ENCODE results near the gene TMEM145. TPM values are rescaled to one million over a fixed set of nuclear protein-coding genes. Genes with fewer than 3 reads are reported as not detected.

The TMEM145 gene
- total RNA-seq, 2 donors from 2014 or later = 0.85 TPM; not detected in 1

DNA sequence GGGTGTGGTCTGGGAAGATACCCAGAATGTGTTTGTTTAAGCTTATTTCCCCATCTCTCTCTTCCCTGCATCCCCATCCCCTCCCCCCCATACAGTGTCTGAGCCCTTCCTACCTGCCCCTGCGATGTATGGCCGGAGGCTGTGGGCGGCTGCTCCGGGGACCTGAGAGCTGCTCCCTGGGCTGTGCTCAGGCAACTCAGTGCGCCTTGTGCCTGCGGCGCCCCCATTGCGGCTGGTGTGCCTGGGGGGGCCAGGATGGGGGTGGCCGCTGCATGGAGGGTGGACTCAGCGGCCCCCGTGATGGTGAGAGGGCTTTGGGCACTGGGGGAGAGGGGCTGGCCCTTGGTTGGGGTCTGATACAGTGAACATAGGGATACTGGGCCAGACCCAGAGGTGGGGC lies 55.3 kb downstream of the TMEM145 start:
- Histone ChIP-seq H3K4me3 (no peak overlapping the region), H3K9me3 (no peaks in the 10 kb centered on the region), H3K27me3 (replicated peaks; ENCODE audit: insufficient read depth) (no peaks in the 10 kb centered on the region), H3K36me3 (no peaks in the 10 kb centered on the region), H3K27ac (no peak overlapping the region), H3K4me1 (replicated peaks) (no peaks in the 10 kb centered on the region)
- WGBS = 97% methylated on average over 11 of the region's 11 CpGs
- no peak for DNase-seq (ENCODE audit: low spot score)
- intact Hi-C loops (cut with DNase I) = no loop called here
- TF ChIP-seq, protein P1, sequence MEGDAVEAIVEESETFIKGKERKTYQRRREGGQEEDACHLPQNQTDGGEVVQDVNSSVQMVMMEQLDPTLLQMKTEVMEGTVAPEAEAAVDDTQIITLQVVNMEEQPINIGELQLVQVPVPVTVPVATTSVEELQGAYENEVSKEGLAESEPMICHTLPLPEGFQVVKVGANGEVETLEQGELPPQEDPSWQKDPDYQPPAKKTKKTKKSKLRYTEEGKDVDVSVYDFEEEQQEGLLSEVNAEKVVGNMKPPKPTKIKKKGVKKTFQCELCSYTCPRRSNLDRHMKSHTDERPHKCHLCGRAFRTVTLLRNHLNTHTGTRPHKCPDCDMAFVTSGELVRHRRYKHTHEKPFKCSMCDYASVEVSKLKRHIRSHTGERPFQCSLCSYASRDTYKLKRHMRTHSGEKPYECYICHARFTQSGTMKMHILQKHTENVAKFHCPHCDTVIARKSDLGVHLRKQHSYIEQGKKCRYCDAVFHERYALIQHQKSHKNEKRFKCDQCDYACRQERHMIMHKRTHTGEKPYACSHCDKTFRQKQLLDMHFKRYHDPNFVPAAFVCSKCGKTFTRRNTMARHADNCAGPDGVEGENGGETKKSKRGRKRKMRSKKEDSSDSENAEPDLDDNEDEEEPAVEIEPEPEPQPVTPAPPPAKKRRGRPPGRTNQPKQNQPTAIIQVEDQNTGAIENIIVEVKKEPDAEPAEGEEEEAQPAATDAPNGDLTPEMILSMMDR (IDR thresholded peaks at IDR 0.05) = no peak
- TF ChIP-seq POLR2AphosphoS5 (IDR thresholded peaks at IDR 0.05) (no peak), POLR2A (IDR thresholded peaks at IDR 0.05) (no peak)

DNA sequence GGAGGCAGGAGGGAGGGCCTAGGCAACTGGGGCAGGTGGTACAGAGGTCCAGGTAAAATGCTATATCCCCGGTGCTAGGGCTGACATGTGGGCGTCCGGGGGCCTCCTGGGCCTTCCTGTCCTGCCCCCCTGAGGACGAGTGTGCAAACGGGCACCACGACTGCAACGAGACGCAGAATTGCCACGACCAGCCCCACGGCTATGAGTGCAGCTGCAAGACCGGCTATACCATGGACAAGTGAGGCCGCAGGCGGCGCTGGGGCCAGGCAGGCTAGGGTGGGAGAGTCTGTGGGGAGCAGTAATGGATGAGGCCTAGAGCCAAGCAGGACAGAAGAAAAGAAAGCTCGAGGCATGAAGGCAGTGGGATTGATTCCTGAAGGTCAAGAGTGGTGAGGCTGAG lies 55.7 kb downstream of the TMEM145 start:
- Histone ChIP-seq H3K9me3 (no peaks in the 10 kb centered on the region), H3K4me1 (replicated peaks) (no peaks in the 10 kb centered on the region), H3K27ac (no peak overlapping the region), H3K27me3 (replicated peaks; ENCODE audit: insufficient read depth) (no peaks in the 10 kb centered on the region), H3K4me3 (no peak overlapping the region), H3K36me3 (no peaks in the 10 kb centered on the region)
- no peak for DNase-seq (ENCODE audit: low spot score)
- 94% methylated on average over 15 of the region's 15 CpGs for WGBS
- intact Hi-C loops (cut with DNase I) = no loop called here
- TF ChIP-seq POLR2AphosphoS5 (IDR thresholded peaks at IDR 0.05) (no peak), POLR2A (IDR thresholded peaks at IDR 0.05) (no peak)
- TF ChIP-seq, protein P1 (IDR thresholded peaks at IDR 0.05) = no peak

DNA sequence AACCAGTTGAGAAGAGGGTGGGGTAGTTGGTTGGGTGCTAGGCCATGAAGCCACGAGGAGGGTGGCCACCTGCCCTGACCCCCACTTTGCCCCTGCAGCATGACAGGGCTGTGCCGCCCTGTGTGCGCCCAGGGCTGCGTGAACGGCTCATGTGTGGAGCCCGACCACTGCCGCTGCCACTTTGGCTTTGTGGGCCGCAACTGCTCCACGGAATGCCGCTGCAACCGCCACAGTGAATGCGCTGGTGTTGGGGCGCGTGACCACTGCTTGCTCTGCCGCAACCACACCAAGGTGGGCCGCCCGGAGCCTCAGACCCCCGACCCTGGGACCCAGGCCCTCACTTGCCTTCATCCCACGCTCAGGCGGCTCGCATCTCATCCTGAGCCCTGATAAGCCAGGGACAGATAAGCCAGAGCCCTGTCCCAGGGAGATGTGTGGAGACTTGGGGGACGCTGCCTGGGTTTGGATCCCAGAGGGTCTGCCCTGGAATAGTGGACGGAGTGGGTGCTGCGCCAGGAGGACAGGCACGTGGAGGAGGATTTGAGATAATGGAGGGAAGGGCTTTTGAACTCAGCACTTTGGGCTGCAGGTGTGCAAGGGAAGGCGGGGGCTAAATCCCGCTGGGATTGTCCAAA lies 56.4 kb downstream of the TMEM145 start:
- intact Hi-C loops (cut with DNase I) = no loop called here
- no peak for TF ChIP-seq POLR2A (IDR thresholded peaks at IDR 0.05)
- TF ChIP-seq, protein P1 (IDR thresholded peaks at IDR 0.05) = no peak
- TF ChIP-seq POLR2AphosphoS5 (IDR thresholded peaks at IDR 0.05) = no peak
- DNase-seq (ENCODE audit: low spot score) = no peak
- H3K4me3 ChIP-seq = no peak overlapping the region
- WGBS = 91% methylated on average over 19 of the region's 27 CpGs
- H3K9me3 ChIP-seq = no peaks in the 10 kb centered on the region
- H3K27me3 ChIP-seq (replicated peaks; ENCODE audit: insufficient read depth) = no peaks in the 10 kb centered on the region
- no peaks in the 10 kb centered on the region for H3K36me3 ChIP-seq
- H3K4me1 ChIP-seq (replicated peaks) = no peaks in the 10 kb centered on the region
- no peak overlapping the region for H3K27ac ChIP-seq

DNA sequence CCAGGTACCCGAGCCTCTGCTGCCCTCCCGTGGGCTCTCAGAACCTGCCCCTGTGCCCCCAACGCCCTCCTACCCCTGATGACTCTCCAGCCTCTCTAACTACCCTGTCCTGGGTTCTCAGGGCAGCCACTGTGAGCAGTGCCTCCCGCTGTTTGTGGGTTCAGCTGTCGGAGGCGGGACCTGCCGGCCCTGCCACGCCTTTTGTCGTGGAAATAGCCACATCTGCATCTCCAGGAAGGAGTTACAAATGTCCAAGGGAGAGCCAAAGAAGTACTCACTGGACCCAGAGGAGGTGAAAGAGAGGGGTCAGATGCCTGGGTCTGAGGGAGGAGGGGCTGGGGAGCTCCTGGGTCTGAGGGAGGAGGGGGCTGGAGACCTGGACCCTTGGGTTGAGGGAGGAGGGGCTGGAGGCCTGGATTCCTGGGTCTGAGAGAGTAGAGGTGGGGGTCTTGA lies 57.0 kb downstream of the TMEM145 start:
- Histone ChIP-seq H3K27ac (no peak overlapping the region), H3K36me3 (no peaks in the 10 kb centered on the region), H3K4me3 (no peak overlapping the region), H3K4me1 (replicated peaks) (no peaks in the 10 kb centered on the region), H3K9me3 (no peaks in the 10 kb centered on the region), H3K27me3 (replicated peaks; ENCODE audit: insufficient read depth) (no peaks in the 10 kb centered on the region)
- 72% methylated on average over 6 of the region's 9 CpGs for WGBS
- intact Hi-C loops (cut with DNase I) = no loop called here
- DNase-seq (ENCODE audit: low spot score) = no peak
- TF ChIP-seq, protein P1 (IDR thresholded peaks at IDR 0.05) = no peak
- TF ChIP-seq POLR2A (IDR thresholded peaks at IDR 0.05) = no peak
- TF ChIP-seq POLR2AphosphoS5 (IDR thresholded peaks at IDR 0.05) = no peak

DNA sequence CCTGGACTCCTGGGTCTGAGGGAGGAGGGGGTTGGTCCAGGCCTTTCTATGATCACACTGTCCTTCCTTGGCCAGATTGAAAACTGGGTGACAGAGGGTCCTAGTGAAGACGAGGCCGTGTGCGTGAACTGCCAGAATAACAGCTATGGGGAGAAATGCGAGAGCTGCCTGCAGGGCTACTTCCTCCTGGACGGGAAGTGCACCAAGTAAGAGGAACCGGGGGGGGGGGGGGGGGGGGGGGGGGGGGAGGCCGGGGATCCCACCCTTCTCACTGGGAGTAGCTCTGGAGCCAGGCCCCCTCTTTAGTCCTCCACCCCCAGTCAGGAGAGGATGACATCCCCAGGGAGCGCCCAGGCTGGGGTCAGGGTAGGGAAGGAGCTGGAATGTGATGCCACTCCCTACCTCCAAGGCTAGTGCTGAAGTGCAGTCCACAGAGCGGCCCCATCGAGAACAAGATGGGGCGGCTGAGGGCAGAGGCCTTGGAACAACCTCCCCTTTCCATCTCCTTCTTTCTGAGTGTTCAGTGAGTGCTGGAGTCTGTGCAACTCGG lies 57.6 kb downstream of the TMEM145 start:
- no peak for DNase-seq (ENCODE audit: low spot score)
- Histone ChIP-seq H3K27ac (no peak overlapping the region), H3K4me3 (no peak overlapping the region), H3K27me3 (replicated peaks; ENCODE audit: insufficient read depth) (no peaks in the 10 kb centered on the region), H3K4me1 (replicated peaks) (no peaks in the 10 kb centered on the region), H3K9me3 (no peaks in the 10 kb centered on the region), H3K36me3 (no peaks in the 10 kb centered on the region)
- TF ChIP-seq POLR2A (IDR thresholded peaks at IDR 0.05) (no peak), POLR2AphosphoS5 (IDR thresholded peaks at IDR 0.05) (no peak)
- TF ChIP-seq, protein P1 (IDR thresholded peaks at IDR 0.05) = no peak
- 76% methylated on average over 11 of the region's 12 CpGs for WGBS
- intact Hi-C loops (cut with DNase I) = no loop called here

Measured in prostate gland (tissue), 2 donors.